HEK293 (cell line): ENCODE results near the gene FOXD4.
"Not testable (repeated sequence)": the region's sequence is repeated elsewhere in the genome, so short reads cannot be mapped to it uniquely, and the experiment has no call there.

Experiments
- ZNF121 ChIP-seq: fragments of 450-650 bp; formaldehyde crosslinking; IDR thresholded peaks from 2 replicates; pipeline ENCODE4 v1.5.1; 2016; ENCODE audit warnings: missing biosample characterization, missing genetic modification characterization
- ZNF133 ChIP-seq: fragments of 450-650 bp; formaldehyde crosslinking; IDR thresholded peaks from 2 replicates; pipeline ENCODE4 v1.5.1; 2016; ENCODE audit warnings: missing biosample characterization, missing genetic modification characterization
- ZNF639 ChIP-seq: fragments of 450-650 bp; formaldehyde crosslinking; IDR thresholded peaks from 2 replicates; pipeline ENCODE4 v1.5.1; 2016; ENCODE audit warnings: missing biosample characterization, missing genetic modification characterization
- ZSCAN18 ChIP-seq: fragments of 450-650 bp; formaldehyde crosslinking; IDR thresholded peaks from 2 replicates; pipeline ENCODE4 v1.5.1; 2016; ENCODE audit warnings: missing biosample characterization, missing genetic modification characterization

- not testable (repeated sequence) for TF ChIP-seq ZNF133 (tag by site-specific recombination); ZNF121 (tag by site-specific recombination); ZSCAN18 (tag by site-specific recombination); ZNF639
These were observed 39.9 kb downstream of the FOXD4 start for GRCh38 chr9:78333-78732.
